Ovary (tissue), 3 donors: ENCODE measurements around the gene RPS24.

Experiments
- EP300 ChIP-seq: sonication (generic); formaldehyde crosslinking; IDR thresholded peaks from one replicate; pipeline ENCODE4 v1.6.1; 2017; ENCODE audit warnings: antibody characterized with exemption
- TF ChIP-seq, protein P1 (sequence below), 3 donors: fragments of 450-650 bp in 2 of 3; fragments of 200-600 bp in 1 of 3; IDR thresholded peaks; one replicate each; pipeline versions ENCODE4 v1.5.1 to v1.8.0; 2016 to 2022; ENCODE audit warnings: antibody characterized with exemption in 3 of 3, mild to moderate bottlenecking in 1 of 3
- donor health status: DM: no; HTN: no; CAD: no.

GRCh38 chr10:78069151-78069550 lies 35.5 kb downstream of the RPS24 start:
- TF ChIP-seq, protein P1, sequence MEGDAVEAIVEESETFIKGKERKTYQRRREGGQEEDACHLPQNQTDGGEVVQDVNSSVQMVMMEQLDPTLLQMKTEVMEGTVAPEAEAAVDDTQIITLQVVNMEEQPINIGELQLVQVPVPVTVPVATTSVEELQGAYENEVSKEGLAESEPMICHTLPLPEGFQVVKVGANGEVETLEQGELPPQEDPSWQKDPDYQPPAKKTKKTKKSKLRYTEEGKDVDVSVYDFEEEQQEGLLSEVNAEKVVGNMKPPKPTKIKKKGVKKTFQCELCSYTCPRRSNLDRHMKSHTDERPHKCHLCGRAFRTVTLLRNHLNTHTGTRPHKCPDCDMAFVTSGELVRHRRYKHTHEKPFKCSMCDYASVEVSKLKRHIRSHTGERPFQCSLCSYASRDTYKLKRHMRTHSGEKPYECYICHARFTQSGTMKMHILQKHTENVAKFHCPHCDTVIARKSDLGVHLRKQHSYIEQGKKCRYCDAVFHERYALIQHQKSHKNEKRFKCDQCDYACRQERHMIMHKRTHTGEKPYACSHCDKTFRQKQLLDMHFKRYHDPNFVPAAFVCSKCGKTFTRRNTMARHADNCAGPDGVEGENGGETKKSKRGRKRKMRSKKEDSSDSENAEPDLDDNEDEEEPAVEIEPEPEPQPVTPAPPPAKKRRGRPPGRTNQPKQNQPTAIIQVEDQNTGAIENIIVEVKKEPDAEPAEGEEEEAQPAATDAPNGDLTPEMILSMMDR (IDR thresholded peaks at IDR 0.05) = no peak
- TF ChIP-seq EP300 = no peak
